ENCODE results near the gene KDM5C. TPM values are rescaled to one million over a fixed set of nuclear protein-coding genes. Genes with fewer than 3 reads are reported as not detected.
A peak's percentile ranks its signal among the peaks of the same experiment; 100 is the strongest.

The KDM5C gene
- total RNA-seq, result 10 to 100 TPM; 94.3 to 99.4 TPM

DNA sequence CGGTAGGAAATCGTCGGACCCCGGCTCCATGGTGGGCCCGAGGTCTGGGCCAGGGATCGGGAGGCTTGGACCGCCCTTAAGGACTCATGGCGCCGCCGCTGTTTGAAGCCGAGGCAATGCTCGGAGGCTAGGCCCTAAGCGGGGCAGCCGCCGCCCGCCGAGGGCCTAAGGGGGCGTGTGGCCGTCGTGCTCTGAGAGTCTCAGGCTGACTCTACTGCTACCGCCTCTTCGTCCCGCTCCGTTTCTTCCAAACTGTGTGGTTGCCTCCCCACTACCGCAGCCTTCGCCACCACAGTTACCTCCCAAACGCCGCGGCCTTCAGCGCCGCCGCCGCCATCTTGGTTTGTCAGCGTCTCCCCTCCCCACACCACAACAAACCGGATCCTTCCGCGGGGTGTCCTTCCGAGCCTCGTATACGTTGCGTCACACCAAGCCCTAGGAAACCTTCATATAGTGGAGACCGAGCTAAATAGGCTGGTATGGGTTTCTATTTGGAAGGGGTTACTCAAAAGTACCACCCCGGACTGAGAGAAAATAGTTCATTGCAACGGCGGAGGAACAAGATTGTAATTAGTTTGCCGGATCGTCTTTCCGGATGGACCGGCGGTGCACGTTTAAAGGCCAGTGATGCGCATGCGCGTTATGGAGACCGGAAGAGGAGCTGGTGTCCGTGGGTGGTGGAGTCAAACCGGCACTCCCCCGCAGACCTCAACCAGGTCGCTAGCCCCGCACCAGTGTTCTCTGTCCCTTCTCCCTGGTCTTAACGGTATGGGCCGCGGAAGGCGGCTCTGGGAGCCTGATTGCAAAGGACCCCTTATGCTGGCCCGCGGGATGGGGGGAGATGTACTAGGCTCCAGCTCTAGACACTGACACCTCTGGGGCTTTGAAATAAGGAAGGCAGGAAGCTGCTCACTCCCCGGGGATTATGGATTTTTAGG lies at the start of gene KDM5C:
Gene KDM5C, minus strand, starts transcription at position 348 of the 938 bp plus-strand sequence. Its CDS starts 318 bp downstream, at position 30.
- peak within 1 kb of the TSS; percentile 95 for H3K27ac Mint-ChIP-seq
- intact Hi-C loops (cut with micrococcal nuclease), result no loop called here
- H3K36me3 Mint-ChIP-seq (ENCODE audit: low read depth), result peaks cover 20% of the 10 kb centered on the region
- peaks cover 35% of the 10 kb centered on the region for H3K4me1 Mint-ChIP-seq (ENCODE audit: low read depth)
- CTCF ChIA-PET, result interaction anchor here (0.9 to 1.2 kb wide), 2 partner anchors 59 to 88 kb away, joined by 3 read pairs; no protein-coding TSS in a partner anchor
- DNase-seq, result peak; percentile 90
- TF ChIP-seq, protein P1, sequence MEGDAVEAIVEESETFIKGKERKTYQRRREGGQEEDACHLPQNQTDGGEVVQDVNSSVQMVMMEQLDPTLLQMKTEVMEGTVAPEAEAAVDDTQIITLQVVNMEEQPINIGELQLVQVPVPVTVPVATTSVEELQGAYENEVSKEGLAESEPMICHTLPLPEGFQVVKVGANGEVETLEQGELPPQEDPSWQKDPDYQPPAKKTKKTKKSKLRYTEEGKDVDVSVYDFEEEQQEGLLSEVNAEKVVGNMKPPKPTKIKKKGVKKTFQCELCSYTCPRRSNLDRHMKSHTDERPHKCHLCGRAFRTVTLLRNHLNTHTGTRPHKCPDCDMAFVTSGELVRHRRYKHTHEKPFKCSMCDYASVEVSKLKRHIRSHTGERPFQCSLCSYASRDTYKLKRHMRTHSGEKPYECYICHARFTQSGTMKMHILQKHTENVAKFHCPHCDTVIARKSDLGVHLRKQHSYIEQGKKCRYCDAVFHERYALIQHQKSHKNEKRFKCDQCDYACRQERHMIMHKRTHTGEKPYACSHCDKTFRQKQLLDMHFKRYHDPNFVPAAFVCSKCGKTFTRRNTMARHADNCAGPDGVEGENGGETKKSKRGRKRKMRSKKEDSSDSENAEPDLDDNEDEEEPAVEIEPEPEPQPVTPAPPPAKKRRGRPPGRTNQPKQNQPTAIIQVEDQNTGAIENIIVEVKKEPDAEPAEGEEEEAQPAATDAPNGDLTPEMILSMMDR (IDR thresholded peaks at IDR 0.05), result no peak
- ATAC-seq, result peak; percentile 72
- no peaks in the 10 kb centered on the region for H3K27me3 Mint-ChIP-seq
- peak within 1 kb of the TSS; percentile 86 for H3K4me3 Mint-ChIP-seq
- H3K9me3 Mint-ChIP-seq, result no peaks in the 10 kb centered on the region
- POLR2A ChIA-PET, result interaction anchor here (0.6 to 1.9 kb wide), 11 partner anchors 9 to 954 kb away, joined by 3 to 7 read pairs (median 3); partner anchors contain the start of genes RIBC1 and SMC1A

DNA sequence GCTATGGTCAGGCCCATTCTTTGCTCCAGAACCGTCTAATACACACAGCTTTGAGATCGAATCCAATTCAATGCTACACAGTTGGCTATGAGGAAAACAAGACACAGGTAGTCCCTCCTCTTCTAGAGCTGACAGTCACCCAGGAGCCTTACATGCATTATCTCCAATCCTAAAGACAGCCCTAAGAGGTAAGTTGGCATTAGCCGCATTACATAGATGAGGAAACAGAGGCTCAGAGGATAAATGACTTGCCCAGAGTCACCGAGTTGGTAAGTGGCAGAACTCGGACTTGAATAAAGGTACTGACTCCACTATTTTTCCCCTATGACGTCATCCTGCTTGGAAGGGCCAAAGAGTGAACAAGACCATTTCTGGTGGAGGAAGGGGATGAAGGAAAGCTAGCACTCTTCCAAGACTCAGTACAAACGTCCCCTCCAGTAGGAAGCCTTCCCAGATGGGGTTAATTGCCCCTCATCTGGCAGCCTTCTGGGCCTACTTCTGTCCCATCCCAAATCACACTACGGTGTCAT lies 47.9 kb upstream of the KDM5C start:
- TF ChIP-seq, protein P1 (IDR thresholded peaks at IDR 0.05), result no peak
- Mint-ChIP-seq H3K27me3 (no peaks in the 10 kb centered on the region), H3K9me3 (no peaks in the 10 kb centered on the region), H3K27ac (no peak overlapping the region), H3K4me3 (no peak overlapping the region), H3K4me1 (ENCODE audit: low read depth) (no peaks in the 10 kb centered on the region), H3K36me3 (ENCODE audit: low read depth) (no peaks in the 10 kb centered on the region)
- POLR2A ChIA-PET, result no interaction called here
- intact Hi-C loops (cut with micrococcal nuclease), result no loop called here
- no peak for DNase-seq
- CTCF ChIA-PET, result interaction anchor here (1.6 to 2.4 kb wide), 2 partner anchors 10 to 12 kb away, joined by 6 to 7 read pairs; no protein-coding TSS in a partner anchor
- no peak for ATAC-seq

DNA sequence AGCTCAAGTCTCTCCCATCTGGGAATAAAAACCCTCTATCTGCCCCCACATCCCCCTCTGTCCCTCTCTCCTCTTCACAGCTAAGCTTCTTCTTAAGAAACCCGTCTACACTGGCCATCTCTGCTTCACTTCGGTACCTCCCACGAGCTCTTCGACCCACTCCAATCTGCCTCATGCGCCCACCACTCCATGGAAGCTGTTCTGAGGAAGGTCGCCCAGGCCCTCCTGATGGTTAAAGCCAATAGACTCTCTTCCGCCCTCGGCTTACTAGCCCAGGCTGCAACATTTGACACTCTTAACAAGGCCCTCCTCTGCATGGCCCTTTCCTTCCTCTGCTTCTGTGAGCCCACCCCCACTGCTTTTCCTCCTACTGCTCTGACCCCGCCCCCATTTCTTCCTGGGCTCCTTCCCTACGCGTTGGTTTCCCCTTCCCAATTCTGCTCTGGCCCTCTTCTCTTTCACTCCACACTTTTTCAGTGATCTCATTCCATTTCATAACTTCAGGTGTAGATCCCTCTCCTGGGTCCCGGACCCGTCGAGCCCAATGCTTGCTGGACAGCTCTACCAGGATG lies 44.6 kb upstream of the KDM5C start:
- Mint-ChIP-seq H3K27ac (no peak overlapping the region), H3K27me3 (no peaks in the 10 kb centered on the region), H3K4me3 (no peak overlapping the region), H3K9me3 (no peaks in the 10 kb centered on the region), H3K4me1 (ENCODE audit: low read depth) (peaks cover 2% of the 10 kb centered on the region), H3K36me3 (ENCODE audit: low read depth) (no peaks in the 10 kb centered on the region)
- CTCF ChIA-PET, result interaction anchor here (0.9 to 1.6 kb wide), 2 partner anchors 9 to 30 kb away, joined by 3 to 6 read pairs; no protein-coding TSS in a partner anchor
- DNase-seq (no peak), ATAC-seq (no peak)
- TF ChIP-seq, protein P1 (IDR thresholded peaks at IDR 0.05), result no peak
- POLR2A ChIA-PET, result no interaction called here
- intact Hi-C loops (cut with micrococcal nuclease), result no loop called here

DNA sequence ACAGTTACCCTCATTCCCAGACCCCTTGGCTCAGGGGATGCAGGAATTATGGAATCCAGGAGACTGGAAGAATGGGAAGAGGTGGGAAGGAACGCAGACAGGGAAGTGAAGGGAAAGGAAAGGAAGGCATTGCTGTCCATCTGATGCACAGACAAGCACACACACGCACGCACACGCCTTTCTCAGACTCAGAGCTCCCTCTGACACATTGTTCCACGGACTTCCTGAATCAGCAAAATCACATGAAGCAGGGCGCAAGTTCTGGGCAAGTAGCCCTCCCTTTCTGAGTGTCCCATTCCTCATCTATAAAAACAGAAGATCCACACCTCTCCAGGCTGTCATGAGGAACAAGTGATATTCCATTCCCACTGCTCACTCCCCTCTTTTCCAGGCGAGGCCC lies 43.2 kb upstream of the KDM5C start:
- intact Hi-C loops (cut with micrococcal nuclease), result no loop called here
- Mint-ChIP-seq H3K9me3 (no peaks in the 10 kb centered on the region), H3K4me1 (ENCODE audit: low read depth) (peaks cover 16% of the 10 kb centered on the region), H3K27me3 (no peaks in the 10 kb centered on the region), H3K36me3 (ENCODE audit: low read depth) (no peaks in the 10 kb centered on the region), H3K4me3 (no peak overlapping the region), H3K27ac (no peak overlapping the region)
- no peak for DNase-seq
- ChIA-PET POLR2A (no interaction called here), CTCF (no interaction called here)
- ATAC-seq, result no peak
- TF ChIP-seq, protein P1 (IDR thresholded peaks at IDR 0.05), result no peak
